Measurements from ENCODE around the gene C19orf73.

C19orf73 gene

DNA sequence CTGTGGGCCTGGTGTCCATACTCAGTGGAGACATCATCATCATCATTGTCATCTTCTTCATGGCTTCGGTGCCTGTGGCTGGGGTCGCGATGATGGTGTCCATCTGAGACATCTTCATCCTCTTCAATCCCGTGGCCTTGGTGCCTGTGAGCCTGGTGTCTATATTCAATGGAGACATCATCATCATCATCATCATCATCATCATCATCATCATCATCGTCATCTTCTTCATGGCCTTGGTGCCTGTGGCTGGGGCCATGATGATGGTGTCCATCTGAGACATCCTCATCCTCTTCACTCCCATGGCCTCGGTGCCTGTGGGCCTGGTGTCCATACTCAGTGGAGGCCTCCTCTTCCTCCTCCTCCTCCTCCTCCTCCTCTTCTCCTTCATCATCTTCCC is 35.3 kb upstream of the C19orf73 start:
- H3K4me3 ChIP-seq (ENCODE audit: low read depth, low read length): no peak overlapping the region
- ChIA-PET POLR2A (no interaction called here), CTCF (no interaction called here)
- DNase-seq (ENCODE audit: low read depth, low spot score): no peak
- TF ChIP-seq, protein P1, sequence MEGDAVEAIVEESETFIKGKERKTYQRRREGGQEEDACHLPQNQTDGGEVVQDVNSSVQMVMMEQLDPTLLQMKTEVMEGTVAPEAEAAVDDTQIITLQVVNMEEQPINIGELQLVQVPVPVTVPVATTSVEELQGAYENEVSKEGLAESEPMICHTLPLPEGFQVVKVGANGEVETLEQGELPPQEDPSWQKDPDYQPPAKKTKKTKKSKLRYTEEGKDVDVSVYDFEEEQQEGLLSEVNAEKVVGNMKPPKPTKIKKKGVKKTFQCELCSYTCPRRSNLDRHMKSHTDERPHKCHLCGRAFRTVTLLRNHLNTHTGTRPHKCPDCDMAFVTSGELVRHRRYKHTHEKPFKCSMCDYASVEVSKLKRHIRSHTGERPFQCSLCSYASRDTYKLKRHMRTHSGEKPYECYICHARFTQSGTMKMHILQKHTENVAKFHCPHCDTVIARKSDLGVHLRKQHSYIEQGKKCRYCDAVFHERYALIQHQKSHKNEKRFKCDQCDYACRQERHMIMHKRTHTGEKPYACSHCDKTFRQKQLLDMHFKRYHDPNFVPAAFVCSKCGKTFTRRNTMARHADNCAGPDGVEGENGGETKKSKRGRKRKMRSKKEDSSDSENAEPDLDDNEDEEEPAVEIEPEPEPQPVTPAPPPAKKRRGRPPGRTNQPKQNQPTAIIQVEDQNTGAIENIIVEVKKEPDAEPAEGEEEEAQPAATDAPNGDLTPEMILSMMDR (IDR thresholded peaks at IDR 0.05; ENCODE audit: insufficient read depth, low read length, missing control alignments): no peak

DNA sequence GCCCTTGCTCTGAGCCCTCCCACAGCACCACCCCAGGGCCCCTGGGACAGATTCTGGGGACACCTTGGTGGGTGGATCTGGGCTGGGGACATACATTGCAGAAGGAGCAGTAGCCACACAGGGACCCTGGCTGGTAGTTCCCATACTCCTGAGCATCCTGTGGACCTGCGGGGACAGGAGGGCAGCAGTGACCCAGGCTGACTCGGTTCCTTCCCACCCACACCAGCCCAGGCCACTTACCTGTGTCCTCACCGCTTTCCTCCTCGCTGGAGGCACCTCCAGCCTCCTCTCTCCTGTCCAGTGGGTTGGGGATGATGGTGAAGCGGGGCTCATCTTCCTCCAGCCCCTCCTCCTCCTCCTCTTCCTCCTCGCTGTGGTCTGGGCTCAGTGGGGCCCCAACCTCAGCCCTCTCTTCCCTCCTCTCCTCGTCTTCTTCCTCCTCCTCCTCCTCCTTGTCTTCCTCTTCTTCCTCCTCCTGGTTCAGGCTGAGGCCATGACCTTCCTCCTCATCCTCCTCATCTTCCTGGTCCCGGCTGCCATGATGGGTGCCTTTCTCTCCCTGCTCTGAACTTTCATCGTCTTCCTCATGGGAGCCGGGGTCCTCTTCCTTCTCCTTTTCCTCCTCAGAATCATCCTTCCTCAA is 34.3 kb upstream of the C19orf73 start:
- no peak for DNase-seq (ENCODE audit: low read depth, low spot score)
- POLR2A ChIA-PET: no interaction called here
- TF ChIP-seq, protein P1 (IDR thresholded peaks at IDR 0.05; ENCODE audit: insufficient read depth, low read length, missing control alignments): no peak
- CTCF ChIA-PET: no interaction called here
- no peak overlapping the region for H3K4me3 ChIP-seq (ENCODE audit: low read depth, low read length)

DNA sequence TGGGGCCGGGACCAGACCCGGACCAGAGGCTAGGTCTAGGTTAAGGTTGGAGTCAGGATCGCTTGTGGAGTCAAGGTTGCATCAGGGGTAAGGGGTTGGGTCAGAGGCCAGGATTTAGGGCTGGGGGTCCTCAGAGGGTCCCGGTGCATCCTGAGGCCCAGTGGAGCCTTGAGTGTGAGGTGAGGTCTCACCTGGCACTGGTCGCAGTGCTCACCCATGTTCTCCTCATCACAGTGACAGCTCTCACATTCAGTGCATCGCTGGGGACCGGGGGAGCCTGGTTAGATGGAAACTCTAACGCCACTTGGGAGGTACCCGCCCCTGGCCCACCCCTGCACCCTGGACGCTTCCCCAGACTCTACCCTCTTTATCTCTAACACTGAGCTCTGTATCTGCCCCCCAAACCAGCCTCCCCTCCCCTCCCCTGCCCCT is 33.2 kb upstream of the C19orf73 start:
- CTCF ChIA-PET: interaction anchor here (1.1 kb wide), 1 partner anchor 160 kb away, joined by 3 read pairs; no protein-coding TSS in a partner anchor
- no peak overlapping the region for H3K4me3 ChIP-seq (ENCODE audit: low read depth, low read length)
- TF ChIP-seq, protein P1 (IDR thresholded peaks at IDR 0.05; ENCODE audit: insufficient read depth, low read length, missing control alignments): no peak
- DNase-seq (ENCODE audit: low read depth, low spot score): no peak
- POLR2A ChIA-PET: no interaction called here

DNA sequence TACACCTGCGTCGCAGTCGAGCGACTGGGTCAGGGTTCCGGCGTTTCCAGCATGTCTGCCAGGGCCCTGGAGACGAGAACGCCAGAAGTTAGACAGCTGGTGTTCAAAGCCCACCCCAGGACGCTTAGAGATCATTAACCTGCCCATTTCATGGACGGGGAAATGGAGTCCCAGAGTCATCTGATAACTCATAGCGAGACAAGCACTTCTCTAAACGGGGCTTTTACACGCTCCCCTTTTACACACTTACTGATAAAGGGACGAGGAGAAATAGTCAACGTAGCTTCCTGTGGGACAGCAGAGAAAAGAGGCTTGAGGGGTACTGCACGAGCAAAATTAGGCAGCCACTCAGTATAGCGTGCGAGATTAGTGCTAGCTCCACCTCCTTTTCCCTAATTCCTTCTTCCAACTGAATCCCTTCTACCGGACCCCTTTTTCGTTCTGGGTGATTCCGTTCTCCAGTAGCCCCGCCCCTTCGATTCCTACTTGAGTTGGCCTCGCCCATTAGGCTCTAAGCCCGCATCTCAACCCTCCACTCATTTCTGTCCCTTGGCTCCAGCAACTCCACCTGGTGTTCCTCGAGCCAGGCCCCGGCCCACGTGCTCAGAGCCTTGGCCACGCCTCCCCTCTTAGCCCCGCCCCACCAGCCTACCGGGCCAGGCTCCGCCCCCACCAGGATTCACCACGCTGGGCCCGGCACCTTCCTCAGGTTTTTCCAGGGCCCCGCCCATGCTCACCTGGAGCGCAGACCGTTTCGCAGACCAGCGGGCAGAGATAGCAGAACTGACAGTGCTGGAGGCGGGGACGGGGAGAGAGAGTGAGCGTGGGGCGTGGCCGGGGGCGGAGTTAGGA is 32.5 kb upstream of the C19orf73 start:
- TF ChIP-seq, protein P1 (IDR thresholded peaks at IDR 0.05; ENCODE audit: insufficient read depth, low read length, missing control alignments): no peak
- ChIA-PET CTCF (interaction anchor here (1.0 to 3.6 kb wide), 6 partner anchors 22 to 159 kb away, joined by 3 to 21 read pairs (median 3); partner anchors contain the start of genes GYS1, LIN7B and RUVBL2), POLR2A (no interaction called here)
- no peak for DNase-seq (ENCODE audit: low read depth, low spot score)
- H3K4me3 ChIP-seq (ENCODE audit: low read depth, low read length): peak overlapping the region; percentile 1; the same call in 1 of the 2 replicates

DNA sequence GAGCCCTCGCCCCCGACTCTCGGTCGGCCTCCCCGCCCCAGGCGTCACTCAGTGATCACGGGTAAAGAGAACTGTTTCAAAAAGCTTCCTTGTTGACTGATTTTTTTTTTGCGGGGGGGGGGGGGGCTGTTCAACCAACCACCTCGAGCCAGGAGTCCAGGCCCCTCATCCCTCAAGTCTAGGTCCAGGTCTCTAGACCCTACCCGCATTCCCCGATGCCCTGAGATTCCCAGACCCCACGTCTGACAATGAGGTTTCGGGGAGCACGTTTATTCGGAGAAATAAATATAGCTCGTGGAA is 32.0 kb upstream of the C19orf73 start:
- peak overlapping the region; percentile 95 for H3K4me3 ChIP-seq (ENCODE audit: low read depth, low read length)
- no peak for DNase-seq (ENCODE audit: low read depth, low spot score)
- CTCF ChIA-PET: interaction anchor here (1.0 to 3.6 kb wide), 5 partner anchors 22 to 158 kb away, joined by 3 to 21 read pairs (median 3); partner anchors contain the start of genes GYS1, LIN7B and RUVBL2
- TF ChIP-seq, protein P1 (IDR thresholded peaks at IDR 0.05; ENCODE audit: insufficient read depth, low read length, missing control alignments): no peak
- POLR2A ChIA-PET: interaction anchor here (0.6 kb wide), 1 partner anchor 26 kb away, joined by 5 read pairs; no protein-coding TSS in a partner anchor

All from AG04449 (cell line).